Right atrium auricular region (tissue), 2 donors: Measurements from ENCODE around the gene FGD4. TPM values are rescaled to one million over a fixed set of nuclear protein-coding genes. Genes with fewer than 3 reads are reported as not detected.
"Not testable (repeated sequence)": the region's sequence is repeated elsewhere in the genome, so short reads cannot be mapped to it uniquely, and the experiment has no call there.

Experiments used
- DNase-seq: peaks from one replicate; pipeline ENCODE4 v3.0.0-alpha.2; 2019; ENCODE audit warnings: low spot score
- H3K27ac ChIP-seq, 2 donors: fragments of 200-600 bp; sonication (generic); 1 replicate in 1 of 2; 2 replicates in 1 of 2; pipeline ENCODE4 v1.5.1; 2016 to 2019
- H3K27me3 ChIP-seq, 2 donors: fragments of 200-600 bp; sonication (generic); one replicate each; pipeline versions ENCODE4 v1.5.1 to v1.6.0; 2017 to 2019
- H3K36me3 ChIP-seq: fragments of 200-600 bp; sonication (generic); one replicate; pipeline ENCODE4 v1.5.1; 2016
- H3K4me1 ChIP-seq, 2 donors: fragments of 200-600 bp; sonication (generic); one replicate each; pipeline versions ENCODE4 v1.5.1 to v1.6.0; 2017 to 2019
- H3K4me3 ChIP-seq, 2 donors: fragments of 200-600 bp; sonication (generic); 1 replicate in 1 of 2; 2 replicates in 1 of 2; pipeline ENCODE4 v1.5.1; 2017 to 2019; ENCODE audit warnings: mild to moderate bottlenecking in 1 of 2, moderate library complexity in 1 of 2
- H3K9me3 ChIP-seq, 2 donors: fragments of 200-600 bp; sonication (generic); one replicate each; pipeline ENCODE4 v1.5.1; 2019
- CTCF ChIP-seq, 2 donors: fragments of 200-600 bp; sonication (generic); IDR thresholded peaks; one replicate each; pipeline ENCODE4 v1.5.1; 2019; ENCODE audit warnings: antibody characterized with exemption in 2 of 2
- total RNA-seq, 2 donors: library from RNA; depleted of rRNA; stranded (reverse); fragments of >200 nt; gene quantifications; one replicate each; pipeline ENCODE4 v1.1.0, GENCODE V29; 2016

Gene FGD4
- total RNA-seq, 2 donors from 2014 or later, result 13.5 to 16.2 TPM

- no peaks in the 10 kb centered on the region for H3K9me3 ChIP-seq
These were observed 133.1 kb downstream of the FGD4 start for GRCh38 chr12:32532422-32532821.

DNA sequence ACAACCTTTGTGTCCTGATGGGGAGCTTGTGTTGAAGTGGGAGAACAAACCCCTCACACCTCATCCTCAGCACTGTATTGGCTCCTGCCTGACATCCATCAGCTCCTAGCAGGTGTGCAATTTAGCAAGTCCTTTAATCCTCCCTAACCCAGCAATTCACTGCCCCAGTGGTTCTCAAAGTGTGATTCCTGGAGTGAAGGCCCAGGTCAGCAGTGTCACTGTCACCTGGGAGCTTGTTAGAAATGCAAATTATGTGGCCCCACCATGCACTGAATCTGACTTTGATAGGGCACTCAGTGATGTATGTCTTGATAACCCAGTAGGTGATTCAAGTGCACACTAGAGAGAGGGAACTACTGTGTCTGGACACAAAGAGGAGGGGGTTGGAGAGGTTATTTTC, 133.6 kb downstream of the FGD4 start:
- Histone ChIP-seq H3K36me3 (no peaks in the 10 kb centered on the region), H3K4me3 (no peak overlapping the region), H3K27ac (peak overlapping the region in 1 of 2 donors; percentile 71), H3K4me1 (peaks cover 0 to 42% of the 10 kb centered on the region in 2 donors), H3K27me3 (no peaks in the 10 kb centered on the region), H3K9me3 (no peaks in the 10 kb centered on the region)
- no peak for DNase-seq
- no peak for TF ChIP-seq CTCF (IDR thresholded peaks at IDR 0.05)

More at GRCh38 chr12:32532422-32532821, 133.1 kb downstream of the FGD4 start:
- no peak overlapping the region for H3K4me3 ChIP-seq
- DNase-seq, result no peak
- H3K36me3 ChIP-seq, result no peaks in the 10 kb centered on the region
- H3K27ac ChIP-seq, result no peak overlapping the region
- TF ChIP-seq CTCF (IDR thresholded peaks at IDR 0.05), result no peak
- H3K27me3 ChIP-seq, result no peaks in the 10 kb centered on the region
- H3K4me1 ChIP-seq, result peaks cover 0 to 41% of the 10 kb centered on the region in 2 donors

GRCh38 chr12:32533506-32533905, 134.1 kb downstream of the FGD4 start:
- Histone ChIP-seq H3K4me3 (peak overlapping the region in 1 of 2 donors; percentile 44), H3K27ac (peak overlapping the region in 1 of 2 donors; percentile 71), H3K4me1 (peaks cover 0 to 42% of the 10 kb centered on the region in 2 donors)
- not testable (repeated sequence) for DNase-seq, H3K9me3 ChIP-seq, H3K27me3 ChIP-seq, H3K36me3 ChIP-seq

DNA sequence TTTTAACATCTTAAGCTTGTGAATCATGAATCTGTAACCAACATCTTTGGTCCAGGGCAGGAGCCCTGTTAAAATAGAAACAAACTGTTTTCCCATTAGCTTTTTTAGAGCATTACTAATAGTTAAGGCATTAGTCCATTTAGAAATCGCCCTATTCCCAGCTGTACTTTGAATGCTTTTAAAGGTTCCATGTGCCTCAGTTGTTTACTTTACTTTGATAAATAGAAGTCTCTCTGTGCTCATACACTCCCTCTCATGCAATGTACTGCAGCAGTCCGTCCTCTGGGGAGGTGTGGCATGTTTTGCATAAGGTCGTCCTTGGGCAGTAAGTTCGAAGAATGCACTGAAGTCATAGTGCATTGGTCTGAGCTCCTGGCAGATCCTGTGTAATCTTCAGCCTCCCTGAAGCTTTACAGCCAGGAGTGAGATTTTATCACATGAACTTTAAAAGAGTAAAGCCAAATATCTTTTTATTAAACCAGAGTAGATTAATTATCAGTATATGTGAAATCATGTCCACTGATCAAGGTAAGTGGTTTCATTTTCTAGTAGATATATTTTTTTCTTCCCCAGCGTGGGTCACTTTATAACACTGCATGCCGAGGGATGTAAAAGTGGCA, 134.7 kb downstream of the FGD4 start:
- TF ChIP-seq CTCF (IDR thresholded peaks at IDR 0.05), result no peak
- DNase-seq, result peak; percentile 67
- Histone ChIP-seq H3K9me3 (no peaks in the 10 kb centered on the region), H3K4me1 (peaks cover 0 to 42% of the 10 kb centered on the region in 2 donors), H3K36me3 (no peaks in the 10 kb centered on the region), H3K4me3 (peak overlapping the region; percentile 34 to 44), H3K27ac (peak overlapping the region; percentile 63 to 71), H3K27me3 (no peaks in the 10 kb centered on the region)

DNA sequence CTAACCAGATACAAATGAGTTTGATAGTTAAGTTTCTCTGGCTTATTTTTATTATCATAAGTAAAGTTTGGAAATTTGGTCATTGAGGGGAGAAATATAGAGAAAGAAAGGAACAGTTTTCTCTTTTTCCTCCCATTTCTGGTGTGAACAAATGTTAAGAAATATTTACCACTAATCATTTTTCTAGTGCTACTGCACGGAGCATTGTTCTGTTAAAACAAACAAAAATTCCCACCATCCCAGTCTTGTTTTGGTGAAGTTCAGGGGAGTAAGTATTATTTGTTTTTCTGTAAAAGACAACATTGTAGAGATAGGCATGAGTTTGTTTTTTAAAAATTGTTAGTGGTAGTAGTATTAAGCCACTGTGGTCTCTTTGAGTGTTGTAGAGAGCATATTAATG, 135.3 kb downstream of the FGD4 start:
- H3K9me3 ChIP-seq, result no peaks in the 10 kb centered on the region
- no peaks in the 10 kb centered on the region for H3K27me3 ChIP-seq
- TF ChIP-seq CTCF (IDR thresholded peaks at IDR 0.05), result no peak
- peak overlapping the region; percentile 63 to 71 for H3K27ac ChIP-seq
- no peaks in the 10 kb centered on the region for H3K36me3 ChIP-seq
- no peak for DNase-seq
- peaks cover 0 to 42% of the 10 kb centered on the region in 2 donors for H3K4me1 ChIP-seq
- peak overlapping the region; percentile 34 to 44 for H3K4me3 ChIP-seq

GRCh38 chr12:32535288-32535999, 136.1 kb downstream of the FGD4 start:
- no peak for TF ChIP-seq CTCF (IDR thresholded peaks at IDR 0.05)
- Histone ChIP-seq H3K4me3 (peak overlapping the region; percentile 34 to 44), H3K27ac (peak overlapping the region; percentile 63 to 71), H3K36me3 (no peaks in the 10 kb centered on the region), H3K9me3 (no peaks in the 10 kb centered on the region), H3K27me3 (no peaks in the 10 kb centered on the region), H3K4me1 (peaks cover 0 to 42% of the 10 kb centered on the region in 2 donors)
- peak; percentile 67 for DNase-seq
